ENCODE measurements around the gene CCDC198.

- TF ChIP-seq CTCF (IDR thresholded peaks at IDR 0.05) (no peak), POLR2A (IDR thresholded peaks at IDR 0.05) (no peak)
Measured at GRCh38 chr14:57435923-57436322, 57.7 kb downstream of the CCDC198 start.
